Upper lobe of left lung (tissue), 6 donors: ENCODE results near the gene MAEA. TPM values are rescaled to one million over a fixed set of nuclear protein-coding genes. Genes with fewer than 3 reads are reported as not detected.

Source experiments
- ATAC-seq, 2 donors: fragments of 200-7000 bp; cut with Tn5 transposase; one replicate each; pipeline ENCODE4 v1.9.1; 2022; ENCODE audit warnings: mild to moderate bottlenecking in 2 of 2, moderate library complexity in 2 of 2; ENCODE audit not compliant: low FRiP score in 2 of 2
- DNase-seq, 2 donors: peaks; one replicate each; pipeline ENCODE4 v3.0.0-alpha.2; 2019 to 2020
- H3K27ac ChIP-seq, 4 donors: fragments of 200-600 bp; sonication (generic); one replicate each; pipeline ENCODE4 v1.5.1; 2016 to 2019
- H3K27me3 ChIP-seq, 4 donors: fragments of 200-600 bp; sonication (generic); one replicate each; pipeline ENCODE4 v1.5.1; 2017 to 2019
- H3K36me3 ChIP-seq, 4 donors: fragments of 200-600 bp; sonication (generic); one replicate each; pipeline ENCODE4 v1.5.1; 2016 to 2019
- H3K4me1 ChIP-seq, 4 donors: fragments of 200-600 bp; sonication (generic); one replicate each; pipeline ENCODE4 v1.5.1; 2018 to 2019
- H3K4me3 ChIP-seq, 4 donors: fragments of 200-600 bp; sonication (generic); one replicate each; pipeline ENCODE4 v1.5.1; 2017 to 2019; ENCODE audit warnings: mild to moderate bottlenecking in 2 of 4, moderate library complexity in 1 of 4
- H3K9me3 ChIP-seq, 4 donors: fragments of 200-600 bp; sonication (generic); one replicate each; pipeline ENCODE4 v1.5.1; 2018 to 2019
- EP300 ChIP-seq, 4 donors: sonication (generic); formaldehyde crosslinking; IDR thresholded peaks; one replicate each; pipeline ENCODE4 v1.5.1; 2017; ENCODE audit warnings: antibody characterized with exemption in 4 of 4, control low read depth in 2 of 4
- POLR2A ChIP-seq, 4 donors: fragments of 450-650 bp; IDR thresholded peaks; one replicate each; pipeline ENCODE4 v1.5.1; 2016 to 2017; ENCODE audit warnings: antibody characterized with exemption in 4 of 4, mild to moderate bottlenecking in 2 of 4
- POLR2AphosphoS5 ChIP-seq, 2 donors: sonication (generic); formaldehyde crosslinking; IDR thresholded peaks; one replicate each; pipeline ENCODE4 v1.5.1; 2017; ENCODE audit warnings: antibody characterized with exemption in 2 of 2
- WGBS, 2 donors: methylation state at CpG; one replicate each; pipeline ENCODE4 v1.1.5; 2017 to 2018; 5-methylcytosine and 5-hydroxymethylcytosine counted together
- total RNA-seq, 6 donors: library from RNA; depleted of rRNA in 4 of 6; stranded (reverse); fragments of >200 nt in 4 of 6; gene quantifications; one replicate each; pipeline versions ENCODE4 v1.1.0 to v1.2.1, GENCODE V29; 2016 to 2021
- TF ChIP-seq, protein P1 (sequence below), 6 experiments: fragments of 450-650 bp in 4 of 6; fragments of 200-600 bp in 2 of 6; sonication (generic) in 2 of 6; IDR thresholded peaks; one replicate each; pipeline ENCODE4 v1.5.1; 2016 to 2019; ENCODE audit warnings: antibody characterized with exemption in 6 of 6
- donor health status: DM: no; HTN: no; CAD: no; lungs with moderate emphysema.
- donor health status: DM: no; HTN: yes; CAD: no; lungs with severe emphysema.

MAEA gene
- total RNA-seq, 6 donors from 2014 or later: 58.5 to 289 (median 73.0) TPM

DNA sequence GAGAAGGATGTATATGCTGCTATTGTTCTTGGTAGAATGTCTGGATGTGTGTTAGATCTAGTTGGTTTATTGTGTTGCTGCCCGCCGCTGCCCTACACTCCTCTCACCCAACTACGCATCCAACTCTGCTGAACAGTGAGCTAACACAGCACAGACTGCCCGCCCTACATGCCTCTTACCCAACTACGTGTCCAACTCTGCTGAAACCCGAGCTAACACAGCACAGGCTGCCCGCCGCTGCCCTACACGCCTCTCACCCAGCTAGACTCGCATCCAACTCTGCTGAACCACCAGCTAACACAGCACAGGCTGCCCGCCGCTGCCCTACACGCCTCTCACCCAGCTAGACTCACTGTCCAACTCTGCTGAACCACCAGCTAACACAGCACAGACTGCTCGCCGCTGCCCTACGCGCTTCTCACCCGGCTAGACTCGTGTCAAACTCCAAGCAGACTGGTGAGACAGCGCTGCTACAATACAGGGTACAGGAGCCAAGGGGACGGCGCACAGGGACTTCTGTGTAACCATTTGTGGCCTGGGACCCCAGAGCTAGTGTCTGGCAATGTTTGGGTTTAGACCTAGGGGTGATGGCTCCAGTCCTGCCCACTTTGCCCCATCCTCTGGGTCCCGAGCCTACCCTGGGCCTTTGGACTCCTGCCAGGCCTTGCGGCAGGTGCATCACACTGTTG, 29.1 kb upstream of the MAEA start:
- no peak overlapping the region for H3K4me3 ChIP-seq
- peak in 1 of 2 donors; percentile 62 for DNase-seq
- TF ChIP-seq POLR2AphosphoS5 (IDR thresholded peaks at IDR 0.05) (no peak), POLR2A (IDR thresholded peaks at IDR 0.05) (no peak), EP300 (IDR thresholded peaks at IDR 0.05) (no peak)
- TF ChIP-seq, protein P1, sequence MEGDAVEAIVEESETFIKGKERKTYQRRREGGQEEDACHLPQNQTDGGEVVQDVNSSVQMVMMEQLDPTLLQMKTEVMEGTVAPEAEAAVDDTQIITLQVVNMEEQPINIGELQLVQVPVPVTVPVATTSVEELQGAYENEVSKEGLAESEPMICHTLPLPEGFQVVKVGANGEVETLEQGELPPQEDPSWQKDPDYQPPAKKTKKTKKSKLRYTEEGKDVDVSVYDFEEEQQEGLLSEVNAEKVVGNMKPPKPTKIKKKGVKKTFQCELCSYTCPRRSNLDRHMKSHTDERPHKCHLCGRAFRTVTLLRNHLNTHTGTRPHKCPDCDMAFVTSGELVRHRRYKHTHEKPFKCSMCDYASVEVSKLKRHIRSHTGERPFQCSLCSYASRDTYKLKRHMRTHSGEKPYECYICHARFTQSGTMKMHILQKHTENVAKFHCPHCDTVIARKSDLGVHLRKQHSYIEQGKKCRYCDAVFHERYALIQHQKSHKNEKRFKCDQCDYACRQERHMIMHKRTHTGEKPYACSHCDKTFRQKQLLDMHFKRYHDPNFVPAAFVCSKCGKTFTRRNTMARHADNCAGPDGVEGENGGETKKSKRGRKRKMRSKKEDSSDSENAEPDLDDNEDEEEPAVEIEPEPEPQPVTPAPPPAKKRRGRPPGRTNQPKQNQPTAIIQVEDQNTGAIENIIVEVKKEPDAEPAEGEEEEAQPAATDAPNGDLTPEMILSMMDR (IDR thresholded peaks at IDR 0.05): no peak
- no peaks in the 10 kb centered on the region for H3K27me3 ChIP-seq
- no peaks in the 10 kb centered on the region for H3K4me1 ChIP-seq
- H3K36me3 ChIP-seq: no peaks in the 10 kb centered on the region
- ATAC-seq: peak; percentile 12 to 19
- 88 to 91% methylated on average over 22 to 24 of the region's 24 CpGs for WGBS, 2 donors
- no peak overlapping the region for H3K27ac ChIP-seq
- no peaks in the 10 kb centered on the region for H3K9me3 ChIP-seq

DNA sequence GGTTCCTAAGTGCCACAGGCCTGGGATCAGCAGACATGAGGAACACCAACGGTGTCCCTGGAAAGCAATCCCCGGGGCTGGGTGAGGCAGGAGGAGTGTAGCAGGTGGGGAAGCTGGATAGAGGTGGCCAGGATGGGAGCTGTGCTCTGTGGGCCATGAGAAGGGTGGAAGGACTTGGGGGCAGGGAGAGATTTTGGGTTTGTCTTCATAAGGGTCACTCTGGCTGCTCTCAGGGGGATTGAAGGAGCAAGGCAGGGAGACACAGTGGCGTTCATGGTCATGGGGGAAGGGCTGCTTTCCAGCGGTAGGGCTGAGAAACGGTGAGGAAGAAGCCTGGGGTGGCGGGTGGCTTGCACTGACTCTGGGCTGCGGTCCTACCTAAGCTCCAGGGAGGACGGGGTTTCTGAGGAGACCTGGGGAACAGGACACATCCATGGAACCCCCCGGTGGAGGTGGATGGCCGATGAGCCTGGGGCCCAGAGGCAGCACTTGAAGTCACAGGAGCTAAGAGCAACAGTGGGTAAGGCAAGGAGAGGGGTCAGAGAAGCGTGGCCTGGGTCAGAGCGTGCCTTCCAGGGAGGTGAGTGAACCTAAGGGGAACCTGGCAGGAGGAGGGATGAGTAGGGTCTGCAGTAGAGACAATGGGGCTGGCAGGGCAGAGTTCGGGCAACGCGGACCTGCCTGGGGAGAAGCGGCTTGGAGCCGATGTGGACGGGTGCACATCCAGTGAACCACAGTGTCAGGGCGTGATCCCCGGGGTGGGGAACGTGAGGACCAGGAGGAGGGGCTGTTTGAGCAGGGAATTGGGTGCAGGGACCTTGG, 28.4 kb upstream of the MAEA start:
- DNase-seq (peak in 1 of 2 donors; percentile 29), ATAC-seq (peak in 1 of 2 donors; percentile 26)
- no peaks in the 10 kb centered on the region for H3K4me1 ChIP-seq
- WGBS, 2 donors: 89 to 91% methylated on average over 21 of the region's 21 CpGs
- H3K36me3 ChIP-seq: no peaks in the 10 kb centered on the region
- no peaks in the 10 kb centered on the region for H3K27me3 ChIP-seq
- no peak overlapping the region for H3K4me3 ChIP-seq
- no peak overlapping the region for H3K27ac ChIP-seq
- no peak for TF ChIP-seq EP300 (IDR thresholded peaks at IDR 0.05)
- TF ChIP-seq POLR2A (IDR thresholded peaks at IDR 0.05): no peak
- TF ChIP-seq, protein P1 (IDR thresholded peaks at IDR 0.05): no peak
- no peak for TF ChIP-seq POLR2AphosphoS5 (IDR thresholded peaks at IDR 0.05)
- H3K9me3 ChIP-seq: no peaks in the 10 kb centered on the region

DNA sequence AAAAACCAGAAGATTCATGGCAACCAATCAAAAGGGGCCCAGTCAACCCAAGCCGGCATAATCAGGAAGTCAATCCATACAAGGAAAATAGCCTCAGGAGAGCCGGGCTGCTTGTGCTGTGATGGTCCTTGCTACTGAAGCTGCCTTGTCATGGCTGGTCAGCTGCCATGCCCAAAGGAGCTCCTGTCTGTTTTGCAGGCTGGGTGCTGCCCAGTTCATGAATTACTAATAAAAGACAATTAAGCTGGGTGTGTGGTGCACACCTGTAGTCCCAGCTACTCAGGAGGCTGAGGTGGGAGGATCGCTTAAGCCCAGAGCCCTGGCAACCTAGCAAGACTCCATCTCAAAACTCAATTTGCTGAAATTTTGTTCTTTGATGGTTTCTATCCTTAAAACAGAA, 24.7 kb upstream of the MAEA start:
- no peak overlapping the region for H3K4me3 ChIP-seq
- H3K27ac ChIP-seq: no peak overlapping the region

DNA sequence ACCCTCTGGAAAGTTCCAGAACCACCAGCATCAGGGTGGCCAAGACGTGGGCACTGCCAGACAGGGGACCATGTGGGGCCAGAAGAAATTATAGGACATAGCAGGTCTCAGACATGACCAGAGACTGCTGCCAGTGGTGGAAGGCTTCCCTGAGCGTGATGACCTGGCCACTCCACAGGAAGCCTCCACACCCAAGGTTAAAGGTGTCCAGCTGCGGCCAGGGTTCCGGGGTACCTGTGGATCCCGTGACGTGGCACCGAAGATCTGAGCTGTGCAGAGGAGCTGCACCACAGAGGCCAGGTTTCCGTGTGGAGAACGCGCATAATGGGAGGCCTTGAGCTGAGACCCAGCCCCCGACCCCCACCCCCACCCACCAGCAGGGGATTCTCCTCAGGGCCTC, 24.3 kb upstream of the MAEA start:
- TF ChIP-seq POLR2A (IDR thresholded peaks at IDR 0.05) (no peak), EP300 (IDR thresholded peaks at IDR 0.05) (no peak), POLR2AphosphoS5 (IDR thresholded peaks at IDR 0.05) (no peak)
- TF ChIP-seq, protein P1 (IDR thresholded peaks at IDR 0.05): no peak
- Histone ChIP-seq H3K27me3 (no peaks in the 10 kb centered on the region), H3K4me1 (no peaks in the 10 kb centered on the region), H3K4me3 (no peak overlapping the region), H3K9me3 (no peaks in the 10 kb centered on the region), H3K27ac (no peak overlapping the region), H3K36me3 (no peaks in the 10 kb centered on the region)
- ATAC-seq: no peak
- WGBS, 2 donors: 67 to 93% methylated on average over 1 to 11 of the region's 11 CpGs
- peak in 1 of 2 donors; percentile 33 for DNase-seq

More for the DNA sequence above, 24.7 kb upstream of the MAEA start:
- ATAC-seq (no peak), DNase-seq (no peak)
- Histone ChIP-seq H3K36me3 (no peaks in the 10 kb centered on the region), H3K9me3 (no peaks in the 10 kb centered on the region), H3K27me3 (no peaks in the 10 kb centered on the region), H3K4me1 (no peaks in the 10 kb centered on the region)
- WGBS, 2 donors: 90 to 92% methylated on average over 2 to 3 of the region's 3 CpGs
- TF ChIP-seq EP300 (IDR thresholded peaks at IDR 0.05) (no peak), POLR2AphosphoS5 (IDR thresholded peaks at IDR 0.05) (no peak), POLR2A (IDR thresholded peaks at IDR 0.05) (no peak)
- TF ChIP-seq, protein P1 (IDR thresholded peaks at IDR 0.05): no peak
